GM23338 (cell line): ENCODE data around the gene WBP2. TPM values are rescaled to one million over a fixed set of nuclear protein-coding genes. Genes with fewer than 3 reads are reported as not detected.
A peak's percentile ranks its signal among the peaks of the same experiment; 100 is the strongest.

Experiments
- ATAC-seq: fragments of 200-7000 bp; cut with Tn5 transposase; 3 replicates; pipeline ENCODE4 v1.9.1; 2020
- DNase-seq: peaks from one replicate; pipeline ENCODE4 v3.0.0-alpha.2; 2015; ENCODE audit warnings: low spot score
- H2AFZ ChIP-seq: fragments of 200-600 bp; sonication (generic); 2 replicates; pipeline ENCODE4 v1.8.0; 2016; ENCODE audit warnings: antibody characterized with exemption, mild to moderate bottlenecking, moderate library complexity
- H3F3A ChIP-seq: fragments of 200-600 bp; sonication (generic); replicated peaks from 2 replicates; pipeline ENCODE4 v1.8.0; 2017; ENCODE audit warnings: antibody characterized with exemption, mixed run types, low read depth
- H3K27ac ChIP-seq: fragments of 200-600 bp; sonication (generic); 2 replicates; pipeline ENCODE4 v1.6.1; 2016; ENCODE audit warnings: low read depth
- H3K27me3 ChIP-seq: fragments of 200-600 bp; sonication (generic); 2 replicates; pipeline ENCODE4 v1.8.0; 2016; ENCODE audit warnings: mild to moderate bottlenecking, mixed run types, moderate library complexity; ENCODE audit not compliant: insufficient read depth
- H3K36me3 ChIP-seq: fragments of 200-600 bp; sonication (generic); 2 replicates; pipeline ENCODE4 v1.8.0; 2016; ENCODE audit warnings: mild to moderate bottlenecking; ENCODE audit not compliant: insufficient read depth
- H3K4me1 ChIP-seq: fragments of 200-600 bp; sonication (generic); 2 replicates; pipeline ENCODE4 v1.8.0; 2016; ENCODE audit warnings: mild to moderate bottlenecking, moderate library complexity; ENCODE audit not compliant: insufficient read depth
- H3K4me2 ChIP-seq: fragments of 200-600 bp; sonication (generic); 2 replicates; pipeline ENCODE4 v1.7.1; 2017; ENCODE audit warnings: mixed run types
- H3K4me3 ChIP-seq: fragments of 200-600 bp; sonication (generic); 2 replicates; pipeline ENCODE4 v1.6.1; 2016; ENCODE audit warnings: mixed run types
- H3K79me2 ChIP-seq: fragments of 200-600 bp; sonication (generic); replicated peaks from 2 replicates; pipeline ENCODE4 v1.8.0; 2017; ENCODE audit warnings: mild to moderate bottlenecking; ENCODE audit not compliant: insufficient read depth
- H3K9me2 ChIP-seq: fragments of 200-600 bp; sonication (generic); 2 replicates; pipeline ENCODE4 v1.8.0; 2017; ENCODE audit not compliant: insufficient read depth
- H4K20me1 ChIP-seq: fragments of 200-600 bp; sonication (generic); replicated peaks from 2 replicates; pipeline ENCODE4 v1.8.0; 2017; ENCODE audit warnings: mild to moderate bottlenecking; ENCODE audit not compliant: insufficient read depth
- H3K27ac Mint-ChIP-seq: 2 replicates; pipeline ENCODE4 v1.8.0; 2020; ENCODE audit warnings: inconsistent platforms, mild to moderate bottlenecking, moderate library complexity, mixed read lengths
- H3K27me3 Mint-ChIP-seq: 3 replicates; pipeline ENCODE4 v1.8.0; 2022; ENCODE audit warnings: low read depth, mild to moderate bottlenecking, moderate library complexity, mixed read lengths, inconsistent platforms; ENCODE audit not compliant: insufficient read depth, poor library complexity
- H3K36me3 Mint-ChIP-seq: 3 replicates; pipeline ENCODE4 v1.8.0; 2021; ENCODE audit warnings: low read depth, mild to moderate bottlenecking, inconsistent platforms, moderate library complexity, mixed read lengths
- H3K4me1 Mint-ChIP-seq: 3 replicates; pipeline ENCODE4 v1.8.0; 2020; ENCODE audit warnings: mild to moderate bottlenecking, inconsistent platforms, mixed read lengths
- H3K4me3 Mint-ChIP-seq: 3 replicates; pipeline ENCODE4 v1.8.0; 2021; ENCODE audit warnings: moderate library complexity, mild to moderate bottlenecking, inconsistent platforms, mixed read lengths
- H3K9me3 Mint-ChIP-seq: 3 replicates; pipeline ENCODE4 v1.8.0; 2020; ENCODE audit warnings: moderate library complexity, mild to moderate bottlenecking, inconsistent platforms, mixed read lengths
- EZH2phosphoT487 ChIP-seq: fragments of 200-600 bp; sonication (generic); IDR thresholded peaks from one replicate; pipeline ENCODE4 v1.8.1; 2018; ENCODE audit warnings: antibody characterized with exemption; ENCODE audit not compliant: unreplicated experiment
- JUNB ChIP-seq: IDR thresholded peaks from one replicate; pipeline ENCODE4 v1.6.1; 2016; ENCODE audit warnings: antibody characterized with exemption; ENCODE audit not compliant: unreplicated experiment
- NANOG ChIP-seq: IDR thresholded peaks from 2 replicates; pipeline ENCODE4 v1.6.1; 2016; ENCODE audit warnings: antibody characterized with exemption, borderline replicate concordance
- POLR2AphosphoS5 ChIP-seq: IDR thresholded peaks from 2 replicates; pipeline ENCODE4 v1.6.1; 2016; ENCODE audit warnings: antibody characterized with exemption, low read depth
- STAT1 ChIP-seq: IDR thresholded peaks from one replicate; pipeline ENCODE4 v1.6.1; 2016; ENCODE audit warnings: antibody characterized with exemption; ENCODE audit not compliant: unreplicated experiment
- ZNF114 ChIP-seq: fragments of 250-450 bp; sonication (Bioruptor Pico); IDR thresholded peaks from 2 replicates; pipeline ENCODE4 v1.5.0; 2020; ENCODE audit warnings: mild to moderate bottlenecking, moderate library complexity
- ZNF331 ChIP-seq: fragments of 250-450 bp; sonication (Bioruptor Pico); IDR thresholded peaks from 2 replicates; pipeline ENCODE4 v1.5.0; 2020; ENCODE audit warnings: low read depth, mild to moderate bottlenecking, moderate library complexity
- polyA plus RNA-seq: library from polyadenylated mRNA; unstranded; fragments of >200 nt; fragmentation: Nextera tagmentation; extraction: Ambion mirVana; gene quantifications from 2 replicates; pipeline ENCODE4 v1.2.1, GENCODE V29; 2016
- total RNA-seq: library from RNA; depleted of rRNA; stranded (reverse); fragments of >200 nt; shearing (Covaris generic); gene quantifications from 2 replicates; pipeline ENCODE4 v1.2.3, GENCODE V29; 2014
- TF ChIP-seq, protein P1 (sequence below): IDR thresholded peaks from one replicate; pipeline ENCODE4 v1.6.1; 2018; ENCODE audit warnings: antibody characterized with exemption; ENCODE audit not compliant: unreplicated experiment
- TF ChIP-seq, protein P2 (sequence below): fragments of 250-450 bp; sonication (Bioruptor Pico); IDR thresholded peaks from 2 replicates; pipeline ENCODE4 v1.5.0; 2020; ENCODE audit warnings: mild to moderate bottlenecking, moderate library complexity
- TF ChIP-seq, protein P3 (sequence below), 2 experiments: fragments of 200-600 bp in 1 of 2; sonication (generic) in 1 of 2; conservative IDR thresholded peaks; 2 replicates each; pipeline versions ENCODE4 v1.5.1 to v1.6.1; 2016 to 2017; ENCODE audit warnings: antibody characterized with exemption in 2 of 2, low read depth in 2 of 2, mild to moderate bottlenecking in 2 of 2, moderate library complexity in 1 of 2
- TF ChIP-seq, protein P4 (sequence below): IDR thresholded peaks from 2 replicates; pipeline ENCODE4 v1.6.1; 2016; ENCODE audit warnings: antibody characterized with exemption

Gene WBP2
- total and polyA plus RNA-seq, 2 experiments from 2014 or later, result 36.2 to 63.5 TPM

DNA sequence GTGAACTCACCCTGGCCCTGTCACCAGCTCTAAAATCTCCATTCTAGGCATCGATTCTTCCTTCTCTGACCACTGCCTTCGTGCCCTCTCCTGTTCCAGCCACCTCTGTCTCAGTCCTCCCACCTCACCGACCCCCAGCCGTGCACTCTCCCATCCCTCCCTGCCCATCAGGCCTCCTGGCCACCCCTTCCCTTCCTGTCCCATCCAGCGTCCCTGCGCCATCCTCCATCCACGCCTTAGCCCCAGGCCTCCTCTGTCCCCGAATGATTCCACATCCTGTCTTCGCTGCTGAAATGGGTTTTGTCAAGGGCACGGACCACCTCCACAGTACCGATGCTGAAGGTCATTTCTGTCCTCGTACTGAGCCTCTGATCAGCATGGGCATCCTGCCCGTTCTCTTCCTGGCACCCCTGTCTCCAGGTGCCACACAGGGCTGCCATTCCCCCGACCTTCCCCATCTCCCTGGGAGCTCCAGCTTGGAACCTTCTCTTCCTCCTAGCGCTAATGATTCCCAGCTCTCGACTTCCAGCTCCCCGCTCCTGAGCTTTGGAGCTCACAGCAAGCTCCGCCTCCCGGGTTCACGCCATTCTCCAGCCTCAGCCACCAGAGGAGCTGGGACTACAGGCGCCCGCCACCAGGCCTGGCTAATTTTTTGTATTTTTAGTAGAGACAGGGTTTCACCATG lies 39.1 kb upstream of the WBP2 start (continued):
- TF ChIP-seq, protein P1, sequence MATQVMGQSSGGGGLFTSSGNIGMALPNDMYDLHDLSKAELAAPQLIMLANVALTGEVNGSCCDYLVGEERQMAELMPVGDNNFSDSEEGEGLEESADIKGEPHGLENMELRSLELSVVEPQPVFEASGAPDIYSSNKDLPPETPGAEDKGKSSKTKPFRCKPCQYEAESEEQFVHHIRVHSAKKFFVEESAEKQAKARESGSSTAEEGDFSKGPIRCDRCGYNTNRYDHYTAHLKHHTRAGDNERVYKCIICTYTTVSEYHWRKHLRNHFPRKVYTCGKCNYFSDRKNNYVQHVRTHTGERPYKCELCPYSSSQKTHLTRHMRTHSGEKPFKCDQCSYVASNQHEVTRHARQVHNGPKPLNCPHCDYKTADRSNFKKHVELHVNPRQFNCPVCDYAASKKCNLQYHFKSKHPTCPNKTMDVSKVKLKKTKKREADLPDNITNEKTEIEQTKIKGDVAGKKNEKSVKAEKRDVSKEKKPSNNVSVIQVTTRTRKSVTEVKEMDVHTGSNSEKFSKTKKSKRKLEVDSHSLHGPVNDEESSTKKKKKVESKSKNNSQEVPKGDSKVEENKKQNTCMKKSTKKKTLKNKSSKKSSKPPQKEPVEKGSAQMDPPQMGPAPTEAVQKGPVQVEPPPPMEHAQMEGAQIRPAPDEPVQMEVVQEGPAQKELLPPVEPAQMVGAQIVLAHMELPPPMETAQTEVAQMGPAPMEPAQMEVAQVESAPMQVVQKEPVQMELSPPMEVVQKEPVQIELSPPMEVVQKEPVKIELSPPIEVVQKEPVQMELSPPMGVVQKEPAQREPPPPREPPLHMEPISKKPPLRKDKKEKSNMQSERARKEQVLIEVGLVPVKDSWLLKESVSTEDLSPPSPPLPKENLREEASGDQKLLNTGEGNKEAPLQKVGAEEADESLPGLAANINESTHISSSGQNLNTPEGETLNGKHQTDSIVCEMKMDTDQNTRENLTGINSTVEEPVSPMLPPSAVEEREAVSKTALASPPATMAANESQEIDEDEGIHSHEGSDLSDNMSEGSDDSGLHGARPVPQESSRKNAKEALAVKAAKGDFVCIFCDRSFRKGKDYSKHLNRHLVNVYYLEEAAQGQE, result no peak

DNA sequence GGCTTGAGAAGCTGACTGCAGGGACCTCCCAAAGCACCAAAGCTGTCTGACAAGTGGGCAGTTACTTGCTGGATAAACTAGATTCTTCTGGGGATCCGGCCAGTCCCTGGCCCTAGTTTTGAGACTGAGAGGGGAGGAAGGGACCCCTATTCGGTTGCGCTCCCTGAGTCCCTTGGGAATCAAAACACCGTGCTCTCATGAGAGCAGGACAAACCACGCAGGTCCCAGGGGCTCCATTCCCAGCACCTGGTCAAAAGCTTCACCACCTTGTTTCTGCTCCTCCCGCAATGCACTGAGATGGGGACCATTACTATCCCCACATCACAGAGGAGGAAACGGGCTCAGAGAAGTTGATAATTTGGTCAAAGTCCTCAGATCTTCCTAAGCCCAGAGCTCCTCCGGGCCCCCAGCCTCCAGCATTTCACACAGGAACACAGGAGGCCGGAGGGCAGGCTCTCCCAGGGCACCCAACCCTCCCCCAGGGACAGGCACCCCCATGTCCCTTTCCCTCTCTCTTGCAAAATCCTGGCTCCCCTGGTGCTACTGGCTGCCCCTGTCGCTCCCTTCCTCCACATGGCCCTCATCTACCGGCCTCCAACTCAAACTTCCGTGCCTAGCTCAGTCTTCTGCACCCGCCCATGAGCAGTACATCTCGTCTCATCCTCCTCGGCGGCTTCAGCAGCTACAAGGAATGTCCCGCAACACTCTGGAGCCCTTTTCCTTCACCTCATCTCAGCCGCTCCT lies 38.3 kb upstream of the WBP2 start:
- H3K36me3 ChIP-seq, result no peaks in the 10 kb centered on the region
- no peaks in the 10 kb centered on the region for H3K27me3 ChIP-seq
- H3K4me1 ChIP-seq, result peaks cover 18% of the 10 kb centered on the region; the same call in 1 of the 2 replicates
- Mint-ChIP-seq H3K27me3 (peaks cover 18% of the 10 kb centered on the region), H3K4me1 (peaks cover 26% of the 10 kb centered on the region), H3K27ac (peak overlapping the region; percentile 19; the same call in 1 of the 2 replicates), H3K36me3 (peaks cover 29% of the 10 kb centered on the region), H3K9me3 (no peaks in the 10 kb centered on the region), H3K4me3 (peak overlapping the region; percentile 8; the same call in 2 of the 3 replicates)
- ATAC-seq (no peak), DNase-seq (no peak)
- H3K9me2 ChIP-seq, result no peaks in the 10 kb centered on the region
- peak overlapping the region; percentile 59; the same call in 1 of the 2 replicates for H3K27ac ChIP-seq
- no peak overlapping the region for H2AFZ ChIP-seq
- H3K79me2 ChIP-seq, result peaks cover 18% of the 10 kb centered on the region
- no peak overlapping the region for H3K4me3 ChIP-seq
- H3F3A ChIP-seq, result peaks cover 30% of the 10 kb centered on the region
- no peaks in the 10 kb centered on the region; the same call in 1 of the 2 replicates for H4K20me1 ChIP-seq
- no peak overlapping the region for H3K4me2 ChIP-seq
- TF ChIP-seq, protein P2, sequence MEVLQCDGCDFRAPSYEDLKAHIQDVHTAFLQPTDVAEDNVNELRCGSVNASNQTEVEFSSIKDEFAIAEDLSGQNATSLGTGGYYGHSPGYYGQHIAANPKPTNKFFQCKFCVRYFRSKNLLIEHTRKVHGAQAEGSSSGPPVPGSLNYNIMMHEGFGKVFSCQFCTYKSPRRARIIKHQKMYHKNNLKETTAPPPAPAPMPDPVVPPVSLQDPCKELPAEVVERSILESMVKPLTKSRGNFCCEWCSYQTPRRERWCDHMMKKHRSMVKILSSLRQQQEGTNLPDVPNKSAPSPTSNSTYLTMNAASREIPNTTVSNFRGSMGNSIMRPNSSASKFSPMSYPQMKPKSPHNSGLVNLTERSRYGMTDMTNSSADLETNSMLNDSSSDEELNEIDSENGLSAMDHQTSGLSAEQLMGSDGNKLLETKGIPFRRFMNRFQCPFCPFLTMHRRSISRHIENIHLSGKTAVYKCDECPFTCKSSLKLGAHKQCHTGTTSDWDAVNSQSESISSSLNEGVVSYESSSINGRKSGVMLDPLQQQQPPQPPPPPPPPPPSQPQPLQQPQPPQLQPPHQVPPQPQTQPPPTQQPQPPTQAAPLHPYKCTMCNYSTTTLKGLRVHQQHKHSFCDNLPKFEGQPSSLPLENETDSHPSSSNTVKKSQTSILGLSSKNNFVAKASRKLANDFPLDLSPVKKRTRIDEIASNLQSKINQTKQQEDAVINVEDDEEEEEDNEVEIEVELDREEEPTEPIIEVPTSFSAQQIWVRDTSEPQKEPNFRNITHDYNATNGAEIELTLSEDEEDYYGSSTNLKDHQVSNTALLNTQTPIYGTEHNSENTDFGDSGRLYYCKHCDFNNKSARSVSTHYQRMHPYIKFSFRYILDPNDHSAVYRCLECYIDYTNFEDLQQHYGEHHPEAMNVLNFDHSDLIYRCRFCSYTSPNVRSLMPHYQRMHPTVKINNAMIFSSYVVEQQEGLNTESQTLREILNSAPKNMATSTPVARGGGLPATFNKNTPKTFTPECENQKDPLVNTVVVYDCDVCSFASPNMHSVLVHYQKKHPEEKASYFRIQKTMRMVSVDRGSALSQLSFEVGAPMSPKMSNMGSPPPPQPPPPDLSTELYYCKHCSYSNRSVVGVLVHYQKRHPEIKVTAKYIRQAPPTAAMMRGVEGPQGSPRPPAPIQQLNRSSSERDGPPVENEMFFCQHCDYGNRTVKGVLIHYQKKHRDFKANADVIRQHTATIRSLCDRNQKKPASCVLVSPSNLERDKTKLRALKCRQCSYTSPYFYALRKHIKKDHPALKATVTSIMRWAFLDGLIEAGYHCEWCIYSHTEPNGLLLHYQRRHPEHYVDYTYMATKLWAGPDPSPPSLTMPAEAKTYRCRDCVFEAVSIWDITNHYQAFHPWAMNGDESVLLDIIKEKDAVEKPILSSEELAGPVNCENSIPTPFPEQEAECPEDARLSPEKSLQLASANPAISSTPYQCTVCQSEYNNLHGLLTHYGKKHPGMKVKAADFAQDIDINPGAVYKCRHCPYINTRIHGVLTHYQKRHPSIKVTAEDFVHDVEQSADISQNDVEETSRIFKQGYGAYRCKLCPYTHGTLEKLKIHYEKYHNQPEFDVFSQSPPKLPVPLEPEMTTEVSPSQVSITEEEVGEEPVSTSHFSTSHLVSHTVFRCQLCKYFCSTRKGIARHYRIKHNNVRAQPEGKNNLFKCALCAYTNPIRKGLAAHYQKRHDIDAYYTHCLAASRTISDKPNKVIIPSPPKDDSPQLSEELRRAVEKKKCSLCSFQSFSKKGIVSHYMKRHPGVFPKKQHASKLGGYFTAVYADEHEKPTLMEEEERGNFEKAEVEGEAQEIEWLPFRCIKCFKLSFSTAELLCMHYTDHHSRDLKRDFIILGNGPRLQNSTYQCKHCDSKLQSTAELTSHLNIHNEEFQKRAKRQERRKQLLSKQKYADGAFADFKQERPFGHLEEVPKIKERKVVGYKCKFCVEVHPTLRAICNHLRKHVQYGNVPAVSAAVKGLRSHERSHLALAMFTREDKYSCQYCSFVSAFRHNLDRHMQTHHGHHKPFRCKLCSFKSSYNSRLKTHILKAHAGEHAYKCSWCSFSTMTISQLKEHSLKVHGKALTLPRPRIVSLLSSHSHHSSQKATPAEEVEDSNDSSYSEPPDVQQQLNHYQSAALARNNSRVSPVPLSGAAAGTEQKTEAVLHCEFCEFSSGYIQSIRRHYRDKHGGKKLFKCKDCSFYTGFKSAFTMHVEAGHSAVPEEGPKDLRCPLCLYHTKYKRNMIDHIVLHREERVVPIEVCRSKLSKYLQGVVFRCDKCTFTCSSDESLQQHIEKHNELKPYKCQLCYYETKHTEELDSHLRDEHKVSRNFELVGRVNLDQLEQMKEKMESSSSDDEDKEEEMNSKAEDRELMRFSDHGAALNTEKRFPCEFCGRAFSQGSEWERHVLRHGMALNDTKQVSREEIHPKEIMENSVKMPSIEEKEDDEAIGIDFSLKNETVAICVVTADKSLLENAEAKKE (CRISPR knock-in tag), result no peak
- TF ChIP-seq JUNB (no peak), EZH2phosphoT487 (no peak), ZNF331 (CRISPR knock-in tag) (no peak), ZNF114 (CRISPR knock-in tag) (no peak), NANOG (no peak), POLR2AphosphoS5 (no peak), STAT1 (no peak)
- TF ChIP-seq, protein P3, sequence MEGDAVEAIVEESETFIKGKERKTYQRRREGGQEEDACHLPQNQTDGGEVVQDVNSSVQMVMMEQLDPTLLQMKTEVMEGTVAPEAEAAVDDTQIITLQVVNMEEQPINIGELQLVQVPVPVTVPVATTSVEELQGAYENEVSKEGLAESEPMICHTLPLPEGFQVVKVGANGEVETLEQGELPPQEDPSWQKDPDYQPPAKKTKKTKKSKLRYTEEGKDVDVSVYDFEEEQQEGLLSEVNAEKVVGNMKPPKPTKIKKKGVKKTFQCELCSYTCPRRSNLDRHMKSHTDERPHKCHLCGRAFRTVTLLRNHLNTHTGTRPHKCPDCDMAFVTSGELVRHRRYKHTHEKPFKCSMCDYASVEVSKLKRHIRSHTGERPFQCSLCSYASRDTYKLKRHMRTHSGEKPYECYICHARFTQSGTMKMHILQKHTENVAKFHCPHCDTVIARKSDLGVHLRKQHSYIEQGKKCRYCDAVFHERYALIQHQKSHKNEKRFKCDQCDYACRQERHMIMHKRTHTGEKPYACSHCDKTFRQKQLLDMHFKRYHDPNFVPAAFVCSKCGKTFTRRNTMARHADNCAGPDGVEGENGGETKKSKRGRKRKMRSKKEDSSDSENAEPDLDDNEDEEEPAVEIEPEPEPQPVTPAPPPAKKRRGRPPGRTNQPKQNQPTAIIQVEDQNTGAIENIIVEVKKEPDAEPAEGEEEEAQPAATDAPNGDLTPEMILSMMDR (conservative IDR thresholded peaks at IDR 0.05; ENCODE audit: low read depth in 2 of 2), result no peak
- TF ChIP-seq, protein P4, sequence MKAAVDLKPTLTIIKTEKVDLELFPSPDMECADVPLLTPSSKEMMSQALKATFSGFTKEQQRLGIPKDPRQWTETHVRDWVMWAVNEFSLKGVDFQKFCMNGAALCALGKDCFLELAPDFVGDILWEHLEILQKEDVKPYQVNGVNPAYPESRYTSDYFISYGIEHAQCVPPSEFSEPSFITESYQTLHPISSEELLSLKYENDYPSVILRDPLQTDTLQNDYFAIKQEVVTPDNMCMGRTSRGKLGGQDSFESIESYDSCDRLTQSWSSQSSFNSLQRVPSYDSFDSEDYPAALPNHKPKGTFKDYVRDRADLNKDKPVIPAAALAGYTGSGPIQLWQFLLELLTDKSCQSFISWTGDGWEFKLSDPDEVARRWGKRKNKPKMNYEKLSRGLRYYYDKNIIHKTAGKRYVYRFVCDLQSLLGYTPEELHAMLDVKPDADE, result no peak
